HCT116 (cell line): ENCODE measurements around the gene ZMYM5. TPM values are rescaled to one million over a fixed set of nuclear protein-coding genes. Genes with fewer than 3 reads are reported as not detected.

Experiments used
- ATAC-seq: fragments of 200-7000 bp; cut with Tn5 transposase; 2 replicates; pipeline ENCODE4 v1.9.1; 2020; ENCODE audit warnings: mild to moderate bottlenecking, moderate library complexity
- BruUV-seq: library from RNA; stranded (reverse); fragments of 400-500 nt; replicated peaks from 2 replicates; lab custom pipeline; 2021; lab: Mats Ljungman, UMichigan
- CTCF ChIA-PET: fragments of 300-600 bp; sonication (Branson Sonifier 250); formaldehyde crosslinking; loops from one replicate; lab custom pipeline; 2021; ENCODE audit warnings: antibody characterized with exemption; lab: Charles Lee
- POLR2A ChIA-PET: fragments of 300-600, 350-600 bp; sonication (Branson Sonifier 250); formaldehyde crosslinking; loops from one replicate; lab custom pipeline; 2021; ENCODE audit warnings: antibody characterized with exemption; lab: Charles Lee
- RAD21 ChIA-PET, 2 experiments: fragments of 300-600 bp; sonication (Branson Sonifier 250); formaldehyde crosslinking; loops; one replicate each; lab custom pipeline; 2023; ENCODE audit warnings: low total read pairs in 2 of 2; ENCODE audit not compliant: uncharacterized antibody in 2 of 2, unreplicated experiment in 2 of 2, low non-redundant PET in 1 of 2; lab: Charles Lee
- DNase-seq: peaks from one replicate; pipeline ENCODE4 v3.0.0-alpha.2; 2010; ENCODE audit warnings: low read depth, low spot score
- H2AFZ ChIP-seq: fragments of 200-600 bp; shearing (Covaris generic), sonication (generic); 2 replicates; pipeline ENCODE4 v1.6.1; 2017; ENCODE audit warnings: low read depth, mixed run types, mixed read lengths, antibody characterized with exemption, low read length; ENCODE audit not compliant: poor library complexity, severe bottlenecking
- H3K27ac ChIP-seq: 2 replicates; pipeline ENCODE4 v1.5.1; 2012; ENCODE audit warnings: low read depth, low read length
- H3K27me3 ChIP-seq: fragments of 200-600 bp; sonication (generic); 2 replicates; pipeline ENCODE4 v1.6.1; 2016; ENCODE audit warnings: mixed run types, low read length, mixed read lengths; ENCODE audit not compliant: insufficient read depth
- H3K36me3 ChIP-seq, 2 experiments: fragments of 200-500 bp in 1 of 2; fragments of 200-600 bp in 1 of 2; sonication (Bioruptor generic) in 1 of 2; sonication (generic) in 1 of 2; 2 replicates each; pipeline versions ENCODE4 v1.5.1 to v1.6.1; 2014 to 2016; ENCODE audit warnings: low read length in 2 of 2, inconsistent platforms in 1 of 2, mixed read lengths in 1 of 2, mixed run types in 1 of 2; ENCODE audit not compliant: insufficient read depth in 2 of 2, control insufficient read depth in 1 of 2
- H3K4me1 ChIP-seq, 2 experiments: fragments of 200-600 bp in 1 of 2; sonication (generic) in 1 of 2; 2 replicates each; pipeline versions ENCODE4 v1.5.1 to v1.6.1; 2012 to 2017; ENCODE audit warnings: low read length in 2 of 2, inconsistent platforms in 1 of 2, mild to moderate bottlenecking in 1 of 2, mixed read lengths in 1 of 2, mixed run types in 1 of 2, moderate library complexity in 1 of 2; ENCODE audit not compliant: insufficient read depth in 2 of 2, control insufficient read depth in 1 of 2
- H3K4me2 ChIP-seq: fragments of 200-600 bp; sonication (generic); 2 replicates; pipeline ENCODE4 v1.6.1; 2017; ENCODE audit warnings: mixed run types, low read length, mixed read lengths
- H3K4me3 ChIP-seq, 2 experiments: fragments of 200-600 bp in 1 of 2; sonication (generic) in 1 of 2; replicated peaks in 1 of 2; 2 replicates each; pipeline ENCODE4 v1.5.1; 2011 to 2016; ENCODE audit warnings: low read length in 2 of 2, control low read depth in 1 of 2, low read depth in 1 of 2, mild to moderate bottlenecking in 1 of 2, mixed read lengths in 1 of 2, mixed run types in 1 of 2
- H3K79me2 ChIP-seq: fragments of 200-600 bp; sonication (generic); 2 replicates; pipeline ENCODE4 v1.6.1; 2017; ENCODE audit warnings: mild to moderate bottlenecking, mixed run types, low read length, moderate library complexity, mixed read lengths; ENCODE audit not compliant: insufficient read depth
- H3K9ac ChIP-seq: fragments of 200-600 bp; sonication (generic); 2 replicates; pipeline ENCODE4 v1.6.1; 2016; ENCODE audit warnings: low read length, mixed read lengths
- H3K9me2 ChIP-seq: fragments of 200-600 bp; sonication (generic), shearing (Covaris generic); 2 replicates; pipeline ENCODE4 v1.6.1; 2017; ENCODE audit warnings: mixed run types, mild to moderate bottlenecking, moderate library complexity; ENCODE audit not compliant: insufficient read depth
- H3K9me3 ChIP-seq, 2 experiments: fragments of 200-500 bp in 1 of 2; fragments of 200-600 bp in 1 of 2; sonication (Bioruptor generic) in 1 of 2; sonication (generic) in 1 of 2; 2 replicates each; pipeline ENCODE4 v1.6.1; 2014 to 2017; ENCODE audit warnings: low read length in 2 of 2, mixed read lengths in 2 of 2, inconsistent platforms in 1 of 2, low read depth in 1 of 2, mild to moderate bottlenecking in 1 of 2, mixed run types in 1 of 2, moderate library complexity in 1 of 2; ENCODE audit not compliant: control insufficient read depth in 1 of 2, insufficient read depth in 1 of 2
- H4K20me1 ChIP-seq: fragments of 200-600 bp; sonication (generic), shearing (Covaris generic); 2 replicates; pipeline ENCODE4 v1.6.1; 2017; ENCODE audit warnings: mixed run types, mild to moderate bottlenecking, moderate library complexity; ENCODE audit not compliant: insufficient read depth
- CBX3 ChIP-seq: IDR thresholded peaks from 2 replicates; pipeline ENCODE4 v1.6.1; 2012; ENCODE audit warnings: low read depth
- CTCF ChIP-seq, 3 experiments: fragments of 200-600 bp in 1 of 3; sonication (generic) in 1 of 3; IDR thresholded peaks in 2 of 3; conservative IDR thresholded peaks in 1 of 3; 2 replicates each; pipeline ENCODE4 v1.5.1; 2012 to 2017; ENCODE audit warnings: low read depth in 2 of 3, low read length in 2 of 3, antibody characterized with exemption in 1 of 3, borderline replicate concordance in 1 of 3, control low read depth in 1 of 3, mild to moderate bottlenecking in 1 of 3, mixed read lengths in 1 of 3, mixed run types in 1 of 3, moderate library complexity in 1 of 3; ENCODE audit not compliant: insufficient read depth in 1 of 3
- ELF1 ChIP-seq: IDR thresholded peaks from 2 replicates; pipeline ENCODE4 v1.6.1; 2012; ENCODE audit warnings: low read depth, borderline replicate concordance
- EZH2 ChIP-seq: fragments of 200-600 bp; sonication (generic); IDR thresholded peaks from 2 replicates; pipeline ENCODE4 v1.6.1; 2017; ENCODE audit warnings: antibody characterized with exemption, mixed run types
- EZH2phosphoT487 ChIP-seq: fragments of 200-600 bp; IDR thresholded peaks from 2 replicates; pipeline ENCODE4 v1.6.1; 2018; ENCODE audit warnings: antibody characterized with exemption, borderline replicate concordance
- JUND ChIP-seq: IDR thresholded peaks from 2 replicates; pipeline ENCODE4 v1.6.1; 2012
- POLR2AphosphoS5 ChIP-seq: IDR thresholded peaks from 2 replicates; pipeline ENCODE4 v1.6.1; 2011; ENCODE audit warnings: mild to moderate bottlenecking, low read depth, low read length, moderate library complexity
- RAD21 ChIP-seq: IDR thresholded peaks from 2 replicates; pipeline ENCODE4 v1.6.1; 2012; ENCODE audit warnings: low read depth, mild to moderate bottlenecking
- SRF ChIP-seq: IDR thresholded peaks from 2 replicates; pipeline ENCODE4 v1.6.1; 2012; ENCODE audit warnings: low read depth
- ZBTB33 ChIP-seq: IDR thresholded peaks from 2 replicates; pipeline ENCODE4 v1.6.1; 2011; ENCODE audit warnings: mild to moderate bottlenecking, low read length, moderate library complexity; ENCODE audit not compliant: insufficient replicate concordance; ENCODE audit errors: extremely low read depth
- ZFX ChIP-seq: fragments of 450-650 bp; IDR thresholded peaks from 2 replicates; pipeline ENCODE4 v1.6.1; 2017
- ZNF274 ChIP-seq: fragments of 200-500 bp; sonication (Bioruptor generic); IDR thresholded peaks from 2 replicates; pipeline ENCODE4 v1.6.1; 2014; ENCODE audit warnings: mild to moderate bottlenecking, low read depth, low read length, inconsistent platforms
- intact Hi-C: fragments of 100-400 bp; cut with micrococcal nuclease; formaldehyde crosslinking; loops from 2 replicates; pipeline ENCODE4 v1.10.0; 2022
- total RNA-seq: library from RNA; stranded (reverse); gene quantifications from one replicate; pipeline ENCODE4 v1.2.1, GENCODE V29; 2021; ENCODE audit not compliant: unreplicated experiment
- TF ChIP-seq, protein P1 (sequence below): IDR thresholded peaks from 2 replicates; pipeline ENCODE4 v1.6.1; 2012
- TF ChIP-seq, protein P2 (sequence below): IDR thresholded peaks from 2 replicates; pipeline ENCODE4 v1.6.1; 2012

The ZMYM5 gene
- total RNA-seq, 1 experiment from 2014 or later = 9.6 TPM

GRCh38 chr13:19836472-19836871, 27.0 kb downstream of the ZMYM5 start (continued):
- TF ChIP-seq ZBTB33 = no peak
- no peak for TF ChIP-seq POLR2AphosphoS5
- TF ChIP-seq, protein P1, sequence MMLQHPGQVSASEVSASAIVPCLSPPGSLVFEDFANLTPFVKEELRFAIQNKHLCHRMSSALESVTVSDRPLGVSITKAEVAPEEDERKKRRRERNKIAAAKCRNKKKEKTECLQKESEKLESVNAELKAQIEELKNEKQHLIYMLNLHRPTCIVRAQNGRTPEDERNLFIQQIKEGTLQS = no peak
- TF ChIP-seq SRF = no peak
- no peak for TF ChIP-seq RAD21

- no peaks in the 10 kb centered on the region for H3K9me2 ChIP-seq
- H3K4me2 ChIP-seq = no peak overlapping the region
- H4K20me1 ChIP-seq = no peaks in the 10 kb centered on the region
- no peak for ATAC-seq
- no peak overlapping the region for H2AFZ ChIP-seq
- H3K79me2 ChIP-seq = no peaks in the 10 kb centered on the region
- intact Hi-C loops = loop anchor here (5.0 kb wide), 1 partner anchor 157 kb away; no protein-coding TSS in a partner anchor
- H3K36me3 ChIP-seq = peaks cover 0 to 10% of the 10 kb centered on the region in 2 experiments; a peak in 2 of 4 replicates
- no peaks in the 10 kb centered on the region for H3K27me3 ChIP-seq
- H3K27ac ChIP-seq = no peak overlapping the region
- no TSS peak for BruUV-seq
- H3K4me1 ChIP-seq = no peaks in the 10 kb centered on the region
- CTCF ChIA-PET = no interaction called here
- no peak overlapping the region for H3K4me3 ChIP-seq
- TF ChIP-seq ZFX (no peak), EZH2 (no peak), CBX3 (no peak), ELF1 (no peak), ZBTB33 (no peak), JUND (no peak), CTCF (IDR thresholded peaks at IDR 0.05 in 2 of 3, conservative IDR thresholded peaks at IDR 0.05 in 1 of 3; ENCODE audit: borderline replicate concordance in 1 of 3, insufficient read depth in 1 of 3, low read depth in 2 of 3, low read length in 2 of 3) (no peak), ZNF274 (no peak), EZH2phosphoT487 (no peak)
- TF ChIP-seq, protein P2, sequence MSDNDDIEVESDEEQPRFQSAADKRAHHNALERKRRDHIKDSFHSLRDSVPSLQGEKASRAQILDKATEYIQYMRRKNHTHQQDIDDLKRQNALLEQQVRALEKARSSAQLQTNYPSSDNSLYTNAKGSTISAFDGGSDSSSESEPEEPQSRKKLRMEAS = no peak
- POLR2A ChIA-PET = no interaction called here
- no peak overlapping the region for H3K9ac ChIP-seq
- no peaks in the 10 kb centered on the region for H3K9me3 ChIP-seq
- DNase-seq = no peak
- RAD21 ChIA-PET = no interaction called here
Observed at GRCh38 chr13:19834704-19835103, 28.7 kb downstream of the ZMYM5 start.
